NCI-H2196 (cell line): ENCODE results near the gene HPSE2.

Experiments used
- DNase-seq: peaks from one replicate; lab custom pipeline; 2025; ENCODE audit not compliant: unreplicated experiment; lab: John Stamatoyannopoulos, UW

HPSE2 gene

DNA sequence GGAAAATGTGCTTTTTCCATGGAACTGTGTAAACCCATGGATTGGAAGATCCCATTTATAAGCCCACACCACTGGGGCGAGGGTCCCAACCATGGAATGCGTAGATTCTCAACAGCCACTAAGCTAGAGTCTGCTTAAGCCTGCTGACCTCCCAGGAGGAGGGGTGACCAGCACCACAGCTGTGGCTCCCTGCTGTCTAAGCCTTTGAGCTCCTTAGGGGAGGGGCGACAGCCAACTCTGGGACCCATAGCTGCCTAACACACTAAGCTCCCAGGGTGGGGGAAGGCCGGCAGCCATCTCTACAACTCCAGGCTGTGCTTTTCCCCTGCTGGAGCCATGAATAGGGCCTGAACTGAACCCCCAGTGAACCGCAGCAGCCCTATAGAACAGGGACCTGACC, 539.1 kb downstream of the HPSE2 start:
- DNase-seq: no peak

DNA sequence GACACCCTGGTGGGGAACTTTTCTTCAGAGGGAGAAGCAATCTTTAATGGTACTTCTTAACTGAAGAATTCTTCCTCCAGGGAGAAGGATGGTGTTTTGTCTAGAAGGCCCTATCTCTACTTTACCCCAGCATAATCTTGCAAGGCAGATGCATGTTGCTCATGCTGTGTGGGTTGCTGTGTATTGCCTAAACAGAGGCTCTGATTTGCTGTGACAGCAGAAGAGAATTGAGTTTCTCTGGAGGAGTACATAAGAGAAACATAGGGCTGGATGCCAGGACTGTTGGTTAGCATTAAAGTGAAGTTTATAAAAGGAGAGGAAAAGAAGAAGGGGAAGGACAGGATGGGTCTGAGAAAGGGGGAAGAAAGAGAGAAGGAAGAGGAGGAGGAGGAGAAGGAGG, 540.8 kb downstream of the HPSE2 start:
- DNase-seq: no peak

DNA sequence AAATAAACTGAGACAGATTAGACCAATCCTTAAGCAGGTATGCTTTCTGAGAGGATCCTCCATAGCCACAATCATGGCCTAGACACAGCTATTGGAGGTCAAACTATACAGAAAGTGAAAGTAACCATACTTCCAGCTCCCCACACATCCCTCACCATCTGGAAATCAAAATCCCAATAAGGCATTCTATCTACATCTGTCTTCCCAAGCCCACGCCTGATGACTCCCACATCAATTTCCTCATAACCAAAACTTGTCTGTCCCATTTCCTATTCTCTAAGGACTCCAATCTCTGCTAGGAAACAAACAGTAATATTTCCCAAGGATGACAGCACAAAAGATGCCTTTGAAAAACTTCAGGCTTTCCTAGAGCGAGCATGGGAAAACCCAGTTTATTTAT, 541.6 kb downstream of the HPSE2 start:
- no peak for DNase-seq

DNA sequence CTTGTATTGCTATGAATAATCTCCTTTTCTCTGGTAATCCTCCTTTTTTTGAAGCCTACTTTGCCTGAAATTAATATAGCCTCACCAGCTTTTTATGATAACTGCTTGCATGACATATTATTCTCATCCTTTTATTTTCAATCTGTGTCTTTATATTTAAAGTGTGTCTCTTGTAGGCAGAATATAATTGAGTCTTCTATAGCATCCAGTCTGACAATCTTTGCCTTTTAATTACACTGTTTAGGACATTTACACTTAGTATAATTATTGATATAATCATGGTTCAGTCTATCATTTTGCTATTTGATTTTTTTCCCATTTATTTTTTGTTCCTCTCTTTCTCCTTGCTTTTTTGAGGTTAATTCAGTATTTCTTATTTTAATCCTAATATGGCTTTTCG, 548.0 kb downstream of the HPSE2 start:
- no peak for DNase-seq

DNA sequence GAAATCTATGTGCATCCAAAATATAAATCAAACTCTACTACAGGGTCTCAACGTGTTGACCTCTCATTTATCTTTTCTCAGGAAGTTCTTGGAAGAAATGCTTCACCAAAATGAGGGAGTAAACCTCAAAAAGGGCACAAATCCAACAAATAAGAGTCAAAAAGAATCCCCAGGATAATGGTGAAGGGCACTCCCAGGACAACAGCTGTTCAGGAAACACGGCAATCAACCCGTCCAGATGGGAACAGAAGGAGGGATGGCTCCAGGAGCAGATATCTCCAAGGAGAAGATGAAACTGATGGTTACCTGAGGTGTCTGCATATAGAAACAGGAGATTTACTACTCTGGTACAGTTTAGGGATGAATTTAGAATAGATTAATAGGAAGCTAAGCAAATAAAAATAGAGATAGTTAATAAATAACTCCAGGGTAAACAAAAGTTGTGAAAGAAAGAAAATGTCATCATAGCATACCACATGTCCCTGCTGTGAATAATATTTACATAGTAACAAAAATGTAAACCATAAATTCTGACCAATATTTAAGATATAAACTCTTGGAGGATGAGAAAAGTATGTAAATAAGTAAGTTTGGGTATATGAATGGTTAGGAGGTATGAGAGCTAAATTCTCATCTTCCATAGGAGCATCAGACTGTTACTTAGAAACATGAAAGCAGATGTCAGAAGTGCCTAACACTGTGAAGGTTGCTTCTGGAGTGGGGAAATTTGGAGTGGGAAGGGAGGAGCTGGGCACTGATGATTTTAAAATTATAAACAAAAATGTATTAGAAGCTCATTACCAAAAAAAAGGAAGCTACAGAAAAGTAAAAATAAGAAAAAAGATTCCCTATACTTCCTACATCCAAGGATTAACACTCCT, 551.4 kb downstream of the HPSE2 start:
- DNase-seq: no peak

DNA sequence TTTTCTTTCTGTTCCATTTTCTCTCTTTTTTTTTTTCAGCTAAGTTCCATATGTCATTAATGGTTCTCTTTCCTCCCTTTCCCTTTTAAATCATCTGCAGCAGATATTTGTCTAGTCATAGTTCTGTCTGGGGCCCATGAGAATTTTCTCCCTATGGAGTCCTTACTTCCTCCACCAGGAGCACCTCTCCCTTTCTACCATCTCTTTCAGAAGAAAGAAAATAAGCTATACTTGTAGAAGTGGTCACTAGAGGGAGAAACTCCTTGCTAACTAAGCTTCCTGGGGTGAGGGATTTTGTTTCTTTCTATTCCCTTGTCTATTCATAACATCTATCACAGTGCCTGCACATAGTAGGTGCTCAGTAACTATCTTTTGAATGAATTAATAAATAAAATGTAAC, 558.8 kb downstream of the HPSE2 start:
- no peak for DNase-seq

DNA sequence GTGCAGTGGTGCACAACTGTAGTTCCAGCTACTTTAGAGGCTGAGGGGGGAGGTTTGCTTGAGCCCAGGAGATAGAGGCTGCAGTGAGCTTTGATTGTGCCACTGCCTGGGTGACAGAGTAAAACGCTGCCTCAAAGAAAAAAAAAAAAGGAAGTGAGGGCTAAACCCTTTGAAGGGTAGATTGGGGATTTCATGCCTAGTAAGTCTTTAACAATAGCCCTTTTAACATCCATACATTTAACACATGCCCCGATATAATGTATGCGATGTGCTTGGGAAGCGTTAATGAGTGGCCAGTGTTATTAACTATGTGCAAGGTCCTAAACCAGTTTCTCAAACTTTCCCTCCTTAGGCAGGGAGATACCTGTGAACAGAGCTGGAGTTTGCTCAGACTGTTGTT, 559.8 kb downstream of the HPSE2 start:
- no peak for DNase-seq

DNA sequence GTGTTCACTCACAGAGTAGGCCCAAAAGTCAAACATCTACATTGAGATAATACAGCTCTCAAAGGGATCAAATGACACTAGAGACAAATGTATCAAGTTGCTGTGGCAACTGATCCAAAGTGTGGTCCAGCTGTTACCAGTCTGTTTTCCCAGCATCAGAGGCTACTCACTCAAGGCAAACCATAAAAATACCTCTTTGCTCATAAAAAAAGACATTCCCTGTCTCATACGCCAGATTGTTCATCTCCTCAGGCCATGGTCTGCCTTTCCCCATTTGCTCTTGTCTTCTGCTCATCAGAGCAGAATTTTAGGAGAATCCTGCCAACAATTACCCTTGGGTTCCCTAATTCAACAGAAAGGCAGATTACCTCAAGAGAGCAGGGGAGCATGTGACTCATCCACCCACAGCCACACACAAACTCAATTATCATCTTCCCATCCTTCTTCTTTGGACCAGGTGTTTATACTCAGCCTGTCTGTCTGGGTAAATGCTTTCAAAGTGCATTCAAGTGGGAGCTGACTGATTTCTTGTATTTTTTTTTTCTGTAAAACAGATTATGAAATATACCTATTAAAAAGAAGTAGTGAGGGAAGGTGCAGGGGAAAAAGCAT, 562.4 kb downstream of the HPSE2 start:
- DNase-seq: peak; percentile 60

DNA sequence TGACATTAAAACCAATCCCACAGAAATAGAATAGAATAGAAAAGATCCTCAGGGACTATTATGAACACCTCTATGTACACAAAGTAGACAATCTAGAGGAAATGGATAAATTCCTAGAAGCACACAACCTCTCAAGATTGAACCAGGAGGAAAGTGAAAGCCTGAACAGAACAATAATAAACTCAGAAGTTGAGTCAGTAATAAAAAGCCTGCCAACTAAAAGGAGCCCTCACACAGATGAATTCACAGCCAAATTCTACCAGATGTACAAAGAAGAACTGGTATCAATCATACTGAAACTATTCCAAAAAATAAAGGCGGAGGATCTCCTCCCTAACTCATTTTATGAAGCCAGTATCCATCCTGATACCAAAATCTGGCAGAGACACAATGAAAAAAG, 568.6 kb downstream of the HPSE2 start:
- no peak for DNase-seq

DNA sequence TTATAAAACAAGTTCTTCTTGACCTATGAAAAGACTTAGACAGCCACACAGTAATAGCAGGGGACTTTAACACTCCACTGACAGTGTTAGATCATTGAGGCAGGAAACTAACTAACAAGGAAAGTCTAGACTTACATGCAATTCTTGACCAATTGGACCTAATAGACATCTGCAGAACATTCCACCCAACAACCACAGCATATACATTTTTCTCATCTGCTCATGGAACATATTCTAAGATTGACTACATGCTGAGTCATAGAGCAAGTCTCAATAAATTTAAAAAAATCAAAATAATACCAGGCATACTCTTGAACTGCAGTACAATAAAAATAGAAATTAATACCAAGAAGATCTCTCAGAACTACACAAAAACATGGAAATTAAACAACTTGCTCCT, 569.4 kb downstream of the HPSE2 start:
- no peak for DNase-seq

DNA sequence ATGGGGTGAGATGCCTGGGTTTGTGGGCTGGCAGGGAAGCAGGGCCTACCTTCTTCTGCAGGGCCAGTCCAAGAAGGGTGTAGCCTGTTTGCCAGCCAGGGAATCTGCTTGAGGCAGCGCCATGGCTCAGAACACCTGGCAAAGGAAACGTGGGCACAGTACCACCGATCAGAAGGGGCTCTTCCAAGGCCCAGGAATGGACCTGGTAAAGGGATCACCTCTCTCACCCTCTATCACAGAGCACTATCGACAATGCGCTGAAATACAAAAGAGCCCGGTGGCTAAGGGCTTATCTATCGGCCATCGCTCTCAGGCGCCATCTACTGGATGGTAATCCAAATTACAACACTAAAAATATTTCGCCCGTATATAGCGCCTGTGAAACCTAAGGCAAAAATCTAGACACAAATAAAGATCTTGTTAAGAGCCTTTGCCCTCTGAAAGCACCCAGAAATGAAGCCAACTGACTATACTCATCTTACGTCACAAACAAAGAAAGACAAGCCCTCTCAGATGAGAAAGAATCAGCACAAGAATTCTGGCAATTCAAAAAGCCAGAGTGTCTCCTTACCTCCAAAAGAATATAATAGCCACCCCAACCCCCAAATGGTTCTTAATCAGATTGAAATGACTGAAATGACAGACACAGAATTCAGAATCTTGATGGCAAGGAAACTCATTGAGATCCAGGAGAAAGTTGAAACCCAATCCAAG, 571.2 kb downstream of the HPSE2 start:
- no peak for DNase-seq

DNA sequence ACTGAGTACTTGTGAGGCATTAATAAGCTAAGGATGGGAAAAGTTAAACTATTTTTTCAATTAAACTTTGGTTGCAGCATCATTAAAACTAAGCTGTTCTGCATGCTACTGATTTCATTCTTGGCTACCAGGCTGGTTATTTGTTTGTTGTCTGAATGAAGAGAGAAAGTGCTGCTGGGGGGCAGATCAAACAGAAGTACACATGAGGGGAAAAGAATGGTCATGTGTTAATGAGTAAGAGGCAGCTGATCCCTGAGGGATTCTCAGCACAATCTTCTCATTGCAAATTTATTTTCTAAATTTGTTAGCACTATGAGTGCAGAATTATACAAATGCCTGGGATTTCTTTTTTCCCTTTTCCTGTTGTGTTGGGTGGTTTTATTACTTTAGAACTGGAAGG, 575.7 kb downstream of the HPSE2 start:
- DNase-seq: no peak

DNA sequence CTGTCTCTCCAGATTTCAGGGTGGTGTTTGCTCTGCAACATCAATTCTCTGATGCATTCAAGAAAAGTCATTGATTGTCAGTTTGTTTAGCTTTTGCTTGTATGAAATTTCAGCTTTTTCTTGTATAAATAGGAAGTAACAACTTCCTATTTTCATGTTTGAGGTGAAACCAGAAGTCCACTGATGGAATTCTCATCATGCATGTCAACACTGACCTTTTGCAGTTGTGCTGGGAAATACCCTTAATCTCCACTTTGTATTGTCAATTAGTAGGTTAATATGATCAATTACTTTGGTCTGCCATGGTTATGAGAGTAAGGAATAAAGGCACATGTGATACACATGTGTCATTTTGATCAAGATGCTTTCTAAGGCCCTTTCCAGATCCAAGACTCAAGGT, 580.2 kb downstream of the HPSE2 start:
- DNase-seq: no peak

DNA sequence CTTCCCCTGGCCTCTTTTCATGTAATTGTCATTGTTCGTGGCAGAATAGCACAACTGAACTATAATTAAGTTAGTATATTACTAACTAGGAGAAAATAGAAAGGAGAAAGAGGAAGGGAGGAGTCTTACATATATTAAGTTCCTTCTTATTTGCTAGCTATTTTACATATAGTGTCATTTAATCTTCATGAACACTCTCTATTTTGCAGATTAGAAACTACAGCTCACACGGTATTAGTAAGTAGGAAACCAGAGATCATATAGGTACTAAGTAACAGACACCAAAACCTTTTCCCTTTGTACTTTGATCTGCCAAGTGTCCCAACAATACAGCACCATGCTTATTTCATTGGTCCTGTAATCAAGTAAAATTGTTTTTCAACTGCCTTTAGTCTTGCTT, 586.5 kb downstream of the HPSE2 start:
- no peak for DNase-seq

DNA sequence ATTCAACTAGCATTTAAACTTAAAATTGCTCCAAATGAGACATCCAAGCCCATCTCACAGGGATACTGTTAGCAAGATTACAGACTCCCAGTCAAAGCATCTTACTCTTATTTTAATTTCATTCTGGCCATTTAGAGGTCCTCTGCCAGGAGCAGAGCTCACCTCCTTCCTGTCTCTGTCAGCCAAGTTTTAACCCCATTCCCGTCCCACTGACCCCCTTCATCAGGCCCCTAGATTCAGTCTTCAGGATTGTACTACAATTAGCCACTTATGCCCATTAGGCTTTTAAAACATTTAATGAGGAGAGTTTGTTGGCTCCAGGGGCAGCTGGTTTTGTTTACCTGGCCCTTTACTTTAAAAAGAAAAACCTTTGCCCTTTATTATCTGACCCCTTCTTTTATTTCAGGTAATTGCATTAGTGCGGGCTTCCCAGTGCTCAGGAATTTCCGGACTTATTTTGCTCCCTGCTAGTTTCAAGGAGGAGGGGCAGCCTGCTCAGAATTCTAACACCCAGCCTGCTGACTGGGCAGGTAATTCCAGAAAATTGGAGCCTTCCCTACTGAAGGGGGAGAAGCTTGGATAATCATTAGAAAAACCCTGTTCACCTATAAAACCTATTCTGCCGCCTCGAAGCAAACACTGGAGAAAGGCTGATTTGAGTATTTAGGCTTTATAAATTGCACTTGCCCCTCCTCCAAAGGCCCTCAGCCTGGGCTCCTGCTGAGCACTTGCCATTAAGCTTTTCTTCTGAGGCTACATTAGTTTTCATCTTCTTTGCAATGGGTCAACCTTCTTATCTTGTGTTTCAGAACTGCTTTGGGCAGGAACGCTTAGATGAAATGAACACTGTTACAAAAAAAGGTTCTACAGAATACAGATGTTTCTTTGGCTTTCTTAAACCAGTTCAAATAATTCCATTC, 588.4 kb downstream of the HPSE2 start:
- peak; percentile 3 for DNase-seq

DNA sequence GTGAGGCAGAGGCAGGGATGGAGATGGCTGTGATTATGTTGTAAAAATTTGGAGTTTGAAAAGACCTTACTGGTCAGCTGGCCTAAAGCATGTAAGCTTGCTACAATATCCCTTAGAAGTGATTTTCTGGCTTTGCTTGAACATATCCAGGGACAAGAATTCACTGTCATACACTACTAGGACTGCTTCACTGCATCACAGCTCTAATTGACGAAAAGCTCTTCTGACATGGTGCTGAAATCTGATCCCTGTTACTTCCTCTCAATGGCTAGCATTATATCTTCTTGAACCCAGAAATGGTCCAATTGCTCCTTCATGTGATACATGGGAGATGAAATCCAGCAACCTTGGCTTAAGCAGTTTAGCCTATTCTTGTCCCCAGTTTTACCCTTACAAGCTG, 591.2 kb downstream of the HPSE2 start:
- no peak for DNase-seq

DNA sequence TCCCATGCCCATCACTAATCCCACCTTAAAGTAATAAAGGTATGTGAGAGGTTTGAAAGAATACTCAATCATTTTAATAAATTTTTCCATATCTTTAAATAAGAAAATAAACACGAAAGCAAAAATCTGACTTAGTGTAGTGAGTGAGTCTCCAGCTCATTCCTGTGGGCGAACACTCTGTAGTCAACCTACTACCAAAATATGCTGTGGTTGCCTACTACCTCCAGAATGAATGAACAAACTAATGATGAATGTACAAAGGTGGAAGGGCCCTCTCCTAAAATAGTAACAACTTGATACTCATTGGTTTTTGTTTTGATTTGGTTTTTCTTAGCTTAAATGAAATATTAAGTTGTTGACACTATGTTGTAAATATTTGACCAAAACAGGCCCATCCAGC, 593.4 kb downstream of the HPSE2 start:
- DNase-seq: no peak

DNA sequence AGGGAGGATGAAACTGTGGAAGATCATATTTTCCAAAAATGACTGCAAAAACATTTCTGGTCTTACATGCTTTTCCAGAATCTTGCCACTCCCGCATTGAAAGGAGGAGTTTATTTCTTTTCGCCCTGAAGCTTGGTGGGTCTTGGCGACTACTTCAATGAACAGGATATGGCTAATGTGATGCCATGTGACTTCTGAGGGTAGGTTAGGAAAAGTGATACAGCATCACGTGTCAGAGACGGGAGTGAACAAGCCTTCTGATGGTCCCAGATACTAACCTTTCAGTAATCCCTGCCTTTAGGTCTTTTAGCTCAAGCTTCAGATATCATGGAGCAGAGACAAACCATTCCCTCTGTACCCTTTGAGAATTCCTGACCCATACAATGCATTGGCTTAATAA, 596.7 kb downstream of the HPSE2 start:
- no peak for DNase-seq

DNA sequence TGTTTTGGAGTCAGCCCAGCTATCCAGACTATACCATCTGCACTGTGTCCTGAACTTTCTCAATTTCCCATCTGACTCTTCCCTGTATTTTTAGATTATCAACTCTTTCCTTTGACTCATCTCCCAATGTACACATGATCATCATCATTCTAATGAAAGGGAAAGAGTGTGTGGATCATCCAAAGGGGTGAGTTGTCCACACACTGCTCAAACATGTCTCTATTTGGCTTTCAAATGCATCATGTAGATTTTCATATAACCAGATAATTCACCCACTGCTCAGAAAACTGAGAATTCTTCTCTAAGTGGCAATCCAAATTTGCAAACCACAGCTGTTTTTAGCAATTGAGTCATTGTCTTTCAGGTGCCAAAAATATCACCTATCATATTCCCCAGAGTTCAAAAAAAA, 598.7 kb downstream of the HPSE2 start:
- no peak for DNase-seq

DNA sequence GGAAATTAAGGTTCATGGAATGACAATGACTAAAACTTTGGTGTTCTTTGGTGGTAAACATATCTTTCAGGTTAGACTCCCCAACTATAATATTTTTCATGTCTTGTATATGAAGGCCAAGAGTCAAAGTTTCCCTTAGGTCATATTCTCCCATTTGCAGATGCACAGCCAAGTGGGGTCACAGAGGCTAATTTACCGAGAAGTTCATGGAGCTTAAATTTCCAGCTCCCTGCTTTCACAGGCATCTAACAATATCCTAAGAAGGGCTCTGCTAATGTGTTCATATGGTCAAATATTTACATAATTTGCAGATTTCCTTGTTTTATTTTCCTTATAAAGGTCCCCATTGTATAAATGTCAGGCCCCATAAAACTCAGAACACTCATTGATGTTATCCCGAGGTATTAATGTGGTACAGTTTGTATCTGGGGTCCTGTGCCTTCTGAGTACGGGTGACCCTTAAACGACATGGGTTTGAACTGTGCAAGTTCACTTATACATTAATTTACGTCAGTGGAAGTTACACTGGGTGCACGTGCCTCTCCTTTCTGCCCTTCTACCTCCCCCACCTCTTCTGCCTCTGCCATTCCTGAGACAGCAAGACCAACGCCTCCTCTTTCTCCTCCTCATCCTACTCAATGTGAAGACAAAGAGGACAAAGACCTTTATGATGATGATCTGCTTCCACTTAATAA, 603.0 kb downstream of the HPSE2 start:
- DNase-seq: no peak

DNA sequence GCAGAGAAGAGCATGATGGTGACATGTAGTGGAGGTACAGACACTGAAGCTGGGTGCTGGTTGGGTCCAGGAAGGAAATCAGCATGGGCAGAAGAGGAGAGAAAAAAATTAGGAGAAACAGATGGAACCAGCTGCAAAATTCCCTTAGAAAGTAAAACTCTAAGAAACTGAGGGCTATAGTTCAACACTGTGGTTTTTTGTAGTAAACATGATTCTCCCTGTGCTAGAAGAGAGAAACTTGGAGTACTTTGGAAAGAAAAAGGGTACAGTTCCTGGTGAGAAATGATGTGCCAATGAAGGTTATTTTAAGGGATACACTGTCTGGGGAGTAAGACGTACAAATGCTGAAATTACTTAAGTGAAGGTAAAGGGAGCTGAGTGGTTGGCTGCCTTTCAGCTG, 607.4 kb downstream of the HPSE2 start:
- DNase-seq: no peak
